ENCODE data around the gene PHF20.

GRCh38 chr20:35828434-35828833 is 56.6 kb downstream of the PHF20 start:
- TF ChIP-seq CTCF (IDR thresholded peaks at IDR 0.05; ENCODE audit: control extremely low read depth in 1 of 3, insufficient read depth in 1 of 3, low read depth in 1 of 3, low read length in 3 of 3): no peak
- no peak for TF ChIP-seq CEBPB (IDR thresholded peaks at IDR 0.05; ENCODE audit: low read depth, low read length)
- TF ChIP-seq GABPA (IDR thresholded peaks at IDR 0.05; ENCODE audit: borderline replicate concordance, insufficient read depth, low read length): no peak
- TF ChIP-seq EP300 (IDR thresholded peaks at IDR 0.05; ENCODE audit: borderline replicate concordance in 1 of 2, low read depth in 2 of 2, low read length in 2 of 2): no peak
- no peak for TF ChIP-seq KDM5A (IDR thresholded peaks at IDR 0.05; ENCODE audit: low read length)
- TF ChIP-seq KDM1A (IDR thresholded peaks at IDR 0.05; ENCODE audit: borderline replicate concordance, low read length): no peak
- no peak for TF ChIP-seq ZNF274 (IDR thresholded peaks at IDR 0.05; ENCODE audit: borderline replicate concordance, extremely low read depth, low read length)
- TF ChIP-seq SUZ12 (IDR thresholded peaks at IDR 0.05; ENCODE audit: low read length): no peak
- no peak for TF ChIP-seq RAD21 (IDR thresholded peaks at IDR 0.05 in 1 of 2, conservative IDR thresholded peaks at IDR 0.05 in 1 of 2; ENCODE audit: low read depth in 2 of 2, low read length in 2 of 2)
